Measurements from ENCODE around the gene MED29. TPM values are rescaled to one million over a fixed set of nuclear protein-coding genes. Genes with fewer than 3 reads are reported as not detected.

The MED29 gene
- total RNA-seq, 1 experiment from 2014 or later: 42.9 TPM

- no peak for TF ChIP-seq ZSCAN18 (CRISPR knock-in tag; IDR thresholded peaks at IDR 0.05)
These were observed 10.4 kb upstream of the MED29 start (continued) for GRCh38 chr19:39380521-39381502.

GRCh38 chr19:39381910-39382611 is 9.1 kb upstream of the MED29 start:
- TF ChIP-seq E2F1 (CRISPR knock-in tag; IDR thresholded peaks at IDR 0.05): no peak
- TF ChIP-seq SMAD4 (CRISPR knock-in tag; IDR thresholded peaks at IDR 0.05): no peak
- no peak for TF ChIP-seq USF1 (CRISPR knock-in tag; IDR thresholded peaks at IDR 0.05)
- TF ChIP-seq TP53 (CRISPR knock-in tag; IDR thresholded peaks at IDR 0.05): no peak
- no peak for TF ChIP-seq RELA (CRISPR knock-in tag; IDR thresholded peaks at IDR 0.05; ENCODE audit: borderline replicate concordance)
- TF ChIP-seq SMAD3 (CRISPR knock-in tag; IDR thresholded peaks at IDR 0.05; ENCODE audit: borderline replicate concordance): no peak
- no peak for TF ChIP-seq ZNF532 (CRISPR knock-in tag; IDR thresholded peaks at IDR 0.05; ENCODE audit: borderline replicate concordance)
- no peak for TF ChIP-seq ATF1 (CRISPR knock-in tag; IDR thresholded peaks at IDR 0.05)
- TF ChIP-seq IRF2 (CRISPR knock-in tag; IDR thresholded peaks at IDR 0.05; ENCODE audit: borderline replicate concordance, low read depth): no peak
- TF ChIP-seq KAT7 (CRISPR knock-in tag; IDR thresholded peaks at IDR 0.05; ENCODE audit: borderline replicate concordance): no peak
- TF ChIP-seq AR (CRISPR knock-in tag; IDR thresholded peaks at IDR 0.05): no peak
- TF ChIP-seq ZNF232 (CRISPR knock-in tag; IDR thresholded peaks at IDR 0.05): no peak
- no peak for TF ChIP-seq MYBL2 (CRISPR knock-in tag; IDR thresholded peaks at IDR 0.05)
- no peak for TF ChIP-seq ZNF416 (CRISPR knock-in tag; IDR thresholded peaks at IDR 0.05)
- no peak for TF ChIP-seq CDX4 (CRISPR knock-in tag; IDR thresholded peaks at IDR 0.05; ENCODE audit: borderline replicate concordance)
- TF ChIP-seq MXD4 (CRISPR knock-in tag; IDR thresholded peaks at IDR 0.05; ENCODE audit: borderline replicate concordance): no peak
- Mint-ChIP-seq H3K36me3 (peaks cover 77% of the 10 kb centered on the region), H3K27ac (no peak overlapping the region), H3K4me1 (peaks cover 7% of the 10 kb centered on the region; the same call in 1 of the 2 replicates), H3K27me3 (ENCODE audit: low read depth) (no peaks in the 10 kb centered on the region), H3K9me3 (no peaks in the 10 kb centered on the region), H3K4me3 (no peak overlapping the region)
- DNase-seq (ENCODE audit: low spot score) (no peak), ATAC-seq (no peak)
- ChIA-PET CTCF (interaction anchor here (1.7 kb wide), 1 partner anchor 16 kb away, joined by 6 read pairs; no protein-coding TSS in a partner anchor), POLR2A (interaction anchor here (1.2 kb wide), 1 partner anchor 20 kb away, joined by 3 read pairs; no protein-coding TSS in a partner anchor)

Measured in WTC11 (cell line).